Transverse colon (tissue), 4 donors: ENCODE measurements around the gene HORMAD2. TPM values are rescaled to one million over a fixed set of nuclear protein-coding genes. Genes with fewer than 3 reads are reported as not detected.

Experiments used
- DNase-seq: peaks from one replicate; pipeline ENCODE4 v3.0.0-alpha.2; 2019
- H3K27ac ChIP-seq, 4 donors: fragments of 200-600 bp; sonication (generic); 2 replicates each; pipeline ENCODE4 v1.5.1; 2016 to 2018; ENCODE audit warnings: inconsistent platforms in 4 of 4
- H3K27me3 ChIP-seq: fragments of 200-600 bp; sonication (generic); 2 replicates; pipeline ENCODE4 v1.5.1; 2017; ENCODE audit warnings: inconsistent platforms
- H3K36me3 ChIP-seq, 4 donors: fragments of 200-600 bp; sonication (generic); 2 replicates each; pipeline ENCODE4 v1.5.1; 2017 to 2019; ENCODE audit warnings: inconsistent platforms in 4 of 4
- H3K4me1 ChIP-seq, 4 donors: fragments of 200-600 bp; sonication (generic); 2 replicates each; pipeline ENCODE4 v1.5.1; 2017 to 2020; ENCODE audit warnings: inconsistent platforms in 4 of 4
- H3K4me3 ChIP-seq, 4 donors: fragments of 200-600 bp; sonication (generic); 1 replicate in 1 of 4; 2 replicates in 3 of 4; pipeline versions ENCODE4 v1.5.1 to v1.6.1; 2017 to 2019; ENCODE audit warnings: inconsistent platforms in 4 of 4
- H3K9me3 ChIP-seq, 2 donors: fragments of 200-600 bp; sonication (generic); 2 replicates each; pipeline ENCODE4 v1.5.1; 2017 to 2019; ENCODE audit warnings: inconsistent platforms in 2 of 2
- CTCF ChIP-seq, 5 experiments: fragments of 200-600 bp in 3 of 5; fragments of 450-650 bp in 2 of 5; sonication (generic) in 3 of 5; IDR thresholded peaks; 1 replicate in 2 of 5; 2 replicates in 3 of 5; pipeline ENCODE4 v1.5.1; 2016 to 2017; ENCODE audit warnings: antibody characterized with exemption in 5 of 5, inconsistent platforms in 3 of 5, mild to moderate bottlenecking in 2 of 5, moderate library complexity in 1 of 5
- EP300 ChIP-seq: sonication (generic); formaldehyde crosslinking; IDR thresholded peaks from one replicate; pipeline ENCODE4 v1.6.1; 2017; ENCODE audit warnings: antibody characterized with exemption, low read depth
- POLR2A ChIP-seq: fragments of 450-650 bp; IDR thresholded peaks from one replicate; pipeline ENCODE4 v1.6.1; 2016; ENCODE audit warnings: antibody characterized with exemption, mild to moderate bottlenecking, moderate library complexity
- POLR2AphosphoS5 ChIP-seq, 3 donors: sonication (generic); formaldehyde crosslinking; IDR thresholded peaks; one replicate each; pipeline ENCODE4 v1.6.1; 2016; ENCODE audit warnings: antibody characterized with exemption in 3 of 3
- WGBS, 2 donors: methylation state at CpG; one replicate each; pipeline ENCODE4 v1.1.5; 2018; ENCODE audit warnings: low coverage in 1 of 2; 5-methylcytosine and 5-hydroxymethylcytosine counted together
- in situ Hi-C, 4 donors: fragments of 200-750 bp; cut with MboI; loops; one replicate each; pipeline versions ENCODE4 v1.15.0 to v1.15.1; 2017; ENCODE audit warnings: low sequenced_read_pairs in 3 of 4, low pct_ligation_motif_present in 1 of 4, low pct_unique_long_range_greater_than_20kb in 1 of 4
- intact Hi-C: fragments of 100-400 bp; cut with DNase I; formaldehyde crosslinking; loops from one replicate; pipeline ENCODE4 v1.15.1; 2023; ENCODE audit warnings: low total_unique reads
- total RNA-seq, 4 donors: library from RNA; depleted of rRNA; stranded (reverse); fragments of >200 nt; gene quantifications; one replicate each; pipeline ENCODE4 v1.1.0, GENCODE V29; 2016

The HORMAD2 gene
- total RNA-seq, 4 donors from 2014 or later, result not detected

- TF ChIP-seq CTCF (IDR thresholded peaks at IDR 0.05), result no peak
- TF ChIP-seq POLR2AphosphoS5 (IDR thresholded peaks at IDR 0.05), result no peak
- no peak for TF ChIP-seq POLR2A
- no peak for TF ChIP-seq EP300
- H3K9me3 ChIP-seq, result no peaks in the 10 kb centered on the region
- H3K4me1 ChIP-seq, result no peaks in the 10 kb centered on the region
- H3K27ac ChIP-seq, result no peak overlapping the region
- no peak overlapping the region for H3K4me3 ChIP-seq
- no peaks in the 10 kb centered on the region for H3K36me3 ChIP-seq
- H3K27me3 ChIP-seq, result peaks cover 17% of the 10 kb centered on the region
- DNase-seq, result no peak
- in situ Hi-C loops (no loop called here), intact Hi-C loops (no loop called here)
- 54 to 88% methylated on average over 2 of the region's 2 CpGs for WGBS, 2 donors
Observed at GRCh38 chr22:30167296-30167695, 87.0 kb downstream of the HORMAD2 start.

GRCh38 chr22:30167734-30168133, 87.5 kb downstream of the HORMAD2 start:
- H3K27ac ChIP-seq, result no peak overlapping the region
- H3K36me3 ChIP-seq, result no peaks in the 10 kb centered on the region
- no peak for DNase-seq
- in situ Hi-C loops, result no loop called here
- TF ChIP-seq CTCF (IDR thresholded peaks at IDR 0.05), result no peak
- no peak for TF ChIP-seq EP300
- TF ChIP-seq POLR2AphosphoS5 (IDR thresholded peaks at IDR 0.05), result no peak
- no peak for TF ChIP-seq POLR2A
- intact Hi-C loops, result no loop called here
- no peaks in the 10 kb centered on the region for H3K4me1 ChIP-seq
- no peaks in the 10 kb centered on the region for H3K9me3 ChIP-seq
- WGBS, 2 donors, result 57 to 61% methylated on average over 1 of the region's 1 CpG
- peaks cover 17% of the 10 kb centered on the region for H3K27me3 ChIP-seq
- no peak overlapping the region for H3K4me3 ChIP-seq

- in situ Hi-C loops, result no loop called here
- H3K4me1 ChIP-seq, result no peaks in the 10 kb centered on the region
- 67 to 68% methylated on average over 1 of the region's 1 CpG for WGBS, 2 donors
- no peak for TF ChIP-seq POLR2AphosphoS5 (IDR thresholded peaks at IDR 0.05)
- no peak for TF ChIP-seq POLR2A
- no peak for TF ChIP-seq CTCF (IDR thresholded peaks at IDR 0.05)
- TF ChIP-seq EP300, result no peak
- no peak for DNase-seq
- H3K4me3 ChIP-seq, result no peak overlapping the region
- H3K9me3 ChIP-seq, result no peaks in the 10 kb centered on the region
- no peak overlapping the region for H3K27ac ChIP-seq
- intact Hi-C loops, result no loop called here
- H3K27me3 ChIP-seq, result peaks cover 17% of the 10 kb centered on the region
- no peaks in the 10 kb centered on the region for H3K36me3 ChIP-seq
Observed at GRCh38 chr22:30169002-30169401, 88.7 kb downstream of the HORMAD2 start.

DNA sequence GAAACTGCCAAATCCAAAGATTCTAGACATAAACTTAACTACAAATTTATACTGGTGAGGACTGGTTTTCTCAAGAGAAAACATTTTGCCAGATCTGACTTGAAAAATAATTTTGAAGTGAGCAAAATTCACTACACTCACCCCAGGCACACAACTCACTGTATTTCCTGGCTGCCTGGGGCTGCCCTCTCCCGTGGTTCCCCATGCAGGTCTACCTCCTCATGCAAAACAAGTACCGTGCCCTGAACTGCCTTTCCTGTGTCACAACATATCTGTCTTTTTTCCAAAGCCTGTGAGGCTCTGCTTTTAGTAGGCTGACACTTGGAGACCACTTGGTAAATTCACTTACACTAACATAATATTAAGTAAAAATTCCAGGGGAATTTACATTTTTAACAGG, 89.9 kb downstream of the HORMAD2 start:
- in situ Hi-C loops (no loop called here), intact Hi-C loops (no loop called here)
- no peaks in the 10 kb centered on the region for H3K36me3 ChIP-seq
- no peaks in the 10 kb centered on the region for H3K9me3 ChIP-seq
- no peaks in the 10 kb centered on the region for H3K4me1 ChIP-seq
- WGBS, 2 donors, result 54 to 62% methylated on average over 2 of the region's 2 CpGs
- no peak overlapping the region for H3K4me3 ChIP-seq
- no peak for DNase-seq
- TF ChIP-seq POLR2AphosphoS5 (IDR thresholded peaks at IDR 0.05) (no peak), POLR2A (no peak), CTCF (IDR thresholded peaks at IDR 0.05) (no peak), EP300 (no peak)
- peaks cover 9% of the 10 kb centered on the region for H3K27me3 ChIP-seq
- H3K27ac ChIP-seq, result no peak overlapping the region
